H9 (cell line): ENCODE results near the gene KCNJ15. TPM values are rescaled to one million over a fixed set of nuclear protein-coding genes. Genes with fewer than 3 reads are reported as not detected.

Experiments used
- DNase-seq: peaks from one replicate; pipeline ENCODE4 v3.0.0-alpha.2; 2017
- H2AFZ ChIP-seq: one replicate; pipeline ENCODE4 v1.6.1; 2013; ENCODE audit warnings: mild to moderate bottlenecking, low read length, control low read depth, moderate library complexity
- H2AK5ac ChIP-seq: 2 replicates; pipeline ENCODE4 v1.6.1; 2013; ENCODE audit warnings: low read length, control low read depth, mixed read lengths; ENCODE audit not compliant: insufficient read length
- H2BK120ac ChIP-seq: one replicate; pipeline ENCODE4 v1.6.1; 2013; ENCODE audit warnings: low read depth, mild to moderate bottlenecking, low read length, control low read depth, inconsistent platforms; ENCODE audit not compliant: poor library complexity, severe bottlenecking
- H2BK12ac ChIP-seq: 2 replicates; pipeline ENCODE4 v1.6.1; 2013; ENCODE audit warnings: low read length, control low read depth, mixed read lengths, low read depth; ENCODE audit not compliant: insufficient read length
- H2BK15ac ChIP-seq: 2 replicates; pipeline ENCODE4 v1.6.1; 2013; ENCODE audit warnings: low read depth, low read length, control low read depth
- H2BK20ac ChIP-seq: one replicate; pipeline ENCODE4 v1.6.1; 2013; ENCODE audit warnings: low read depth, mild to moderate bottlenecking, low read length, control low read depth, inconsistent platforms; ENCODE audit not compliant: poor library complexity, severe bottlenecking
- H2BK5ac ChIP-seq: 2 replicates; pipeline ENCODE4 v1.6.1; 2013; ENCODE audit warnings: low read length, control low read depth, mixed read lengths; ENCODE audit not compliant: insufficient read length
- H3K14ac ChIP-seq: 2 replicates; pipeline ENCODE4 v1.6.1; 2013; ENCODE audit warnings: low read length, control low read depth; ENCODE audit not compliant: insufficient read depth
- H3K18ac ChIP-seq: 2 replicates; pipeline ENCODE4 v1.6.1; 2013; ENCODE audit warnings: low read depth, mild to moderate bottlenecking, mixed read lengths, low read length, control low read depth; ENCODE audit not compliant: insufficient read length
- H3K23ac ChIP-seq: 2 replicates; pipeline ENCODE4 v1.6.1; 2013; ENCODE audit warnings: low read length, control low read depth, mixed read lengths, low read depth; ENCODE audit not compliant: insufficient read length
- H3K23me2 ChIP-seq: 2 replicates; pipeline ENCODE4 v1.6.1; 2013; ENCODE audit warnings: low read depth, mild to moderate bottlenecking, mixed read lengths, low read length, control low read depth; ENCODE audit not compliant: insufficient read length, poor library complexity, severe bottlenecking
- H3K27ac ChIP-seq: 2 replicates; pipeline ENCODE4 v1.5.1; 2013; ENCODE audit warnings: low read length, control low read depth, mixed read lengths, low read depth; ENCODE audit not compliant: insufficient read length
- H3K27me3 ChIP-seq: 2 replicates; pipeline ENCODE4 v1.6.1; 2013; ENCODE audit warnings: low read length, control low read depth, inconsistent platforms; ENCODE audit not compliant: insufficient read depth
- H3K4ac ChIP-seq: 2 replicates; pipeline ENCODE4 v1.6.1; 2013; ENCODE audit warnings: low read depth, mild to moderate bottlenecking, control low read depth, inconsistent platforms, low read length, moderate library complexity
- H3K4me1 ChIP-seq: 2 replicates; pipeline ENCODE4 v1.6.1; 2013; ENCODE audit warnings: low read length, control low read depth, inconsistent platforms; ENCODE audit not compliant: insufficient read depth
- H3K4me2 ChIP-seq: 2 replicates; pipeline ENCODE4 v1.6.1; 2013; ENCODE audit warnings: low read length, control low read depth, mixed read lengths; ENCODE audit not compliant: insufficient read length, insufficient read depth
- H3K56ac ChIP-seq: 2 replicates; pipeline ENCODE4 v1.6.1; 2013; ENCODE audit warnings: low read depth, mild to moderate bottlenecking, mixed read lengths, low read length, control low read depth; ENCODE audit not compliant: insufficient read length
- H3K79me1 ChIP-seq: 2 replicates; pipeline ENCODE4 v1.6.1; 2013; ENCODE audit warnings: low read depth, mild to moderate bottlenecking, moderate library complexity, low read length, control low read depth, inconsistent platforms; ENCODE audit not compliant: insufficient read depth, poor library complexity, severe bottlenecking
- H3K79me2 ChIP-seq: 2 replicates; pipeline ENCODE4 v1.6.1; 2013; ENCODE audit warnings: low read length, control low read depth, inconsistent platforms; ENCODE audit not compliant: insufficient read depth
- H3K9ac ChIP-seq: 2 replicates; pipeline ENCODE4 v1.6.1; 2013; ENCODE audit warnings: low read length, control low read depth, mixed read lengths; ENCODE audit not compliant: insufficient read length; ENCODE audit errors: extremely low read depth
- H3K9me3 ChIP-seq: one replicate; pipeline ENCODE4 v1.6.1; 2013; ENCODE audit warnings: low read depth, low read length, inconsistent platforms; ENCODE audit not compliant: control insufficient read depth
- H3T11ph ChIP-seq: one replicate; pipeline ENCODE4 v1.6.1; 2013; ENCODE audit warnings: mild to moderate bottlenecking, low read length, control low read depth, inconsistent platforms
- H4K20me1 ChIP-seq: one replicate; pipeline ENCODE4 v1.6.1; 2013; ENCODE audit not compliant: control insufficient read depth, insufficient read length, insufficient read depth
- H4K5ac ChIP-seq: 2 replicates; pipeline ENCODE4 v1.6.1; 2013; ENCODE audit warnings: low read depth, mild to moderate bottlenecking, mixed read lengths, low read length, control low read depth; ENCODE audit not compliant: insufficient read length
- H4K8ac ChIP-seq: replicated peaks from 2 replicates; pipeline ENCODE4 v1.6.1; 2013; ENCODE audit warnings: low read length, control low read depth, mixed read lengths, low read depth; ENCODE audit not compliant: insufficient read length
- H4K91ac ChIP-seq: 2 replicates; pipeline ENCODE4 v1.6.1; 2013; ENCODE audit warnings: low read depth, mild to moderate bottlenecking, moderate library complexity, mixed read lengths, low read length, control low read depth; ENCODE audit not compliant: insufficient read length
- H3K27ac Mint-ChIP-seq, 3 experiments: 2 replicates in 2 of 3; 3 replicates in 1 of 3; pipeline ENCODE4 v1.8.0; 2020 to 2021; ENCODE audit warnings: mixed read lengths in 3 of 3, mild to moderate bottlenecking in 1 of 3, moderate library complexity in 1 of 3
- H3K27me3 Mint-ChIP-seq: 2 replicates; pipeline ENCODE4 v1.8.0; 2021; ENCODE audit warnings: low read depth, mild to moderate bottlenecking, moderate library complexity, mixed read lengths
- H3K36me3 Mint-ChIP-seq, 3 experiments: 2 replicates in 2 of 3; 3 replicates in 1 of 3; pipeline ENCODE4 v1.8.0; 2020 to 2021; ENCODE audit warnings: low read depth in 3 of 3, mixed read lengths in 3 of 3; ENCODE audit not compliant: insufficient read depth in 1 of 3
- H3K4me1 Mint-ChIP-seq, 2 experiments: 2 replicates each; pipeline ENCODE4 v1.8.0; 2020; ENCODE audit warnings: mixed read lengths in 2 of 2
- H3K4me3 Mint-ChIP-seq, 2 experiments: 2 replicates in 1 of 2; 3 replicates in 1 of 2; pipeline ENCODE4 v1.8.0; 2020 to 2021; ENCODE audit warnings: mild to moderate bottlenecking in 2 of 2, mixed read lengths in 2 of 2, moderate library complexity in 1 of 2
- H3K9me3 Mint-ChIP-seq, 2 experiments: 2 replicates in 1 of 2; 3 replicates in 1 of 2; pipeline ENCODE4 v1.8.0; 2020; ENCODE audit warnings: mild to moderate bottlenecking in 2 of 2, mixed read lengths in 2 of 2, moderate library complexity in 1 of 2
- WGBS: extraction: QIAGEN DNeasy Blood & Tissue Kit; methylation state at CpG from one replicate; pipeline ENCODE4 v1.1.7; 2013; ENCODE audit warnings: missing lambda C conversion rate, low lambda C conversion rate, mixed read lengths; ENCODE audit not compliant: insufficient read length; ENCODE audit errors: extremely low coverage; 5-methylcytosine and 5-hydroxymethylcytosine counted together
- total RNA-seq: library from RNA; stranded (reverse); gene quantifications from 2 replicates; pipeline ENCODE4 v1.2.1, GENCODE V29; 2021
- TF ChIP-seq, protein P1 (sequence below): fragments of 200-600 bp; sonication (generic); conservative IDR thresholded peaks from 3 replicates; pipeline ENCODE4 v1.8.0; 2021; ENCODE audit warnings: antibody characterized with exemption, mild to moderate bottlenecking

The KCNJ15 gene
- total RNA-seq, 1 experiment from 2014 or later = not detected

GRCh38 chr21:38259665-38260064, 2.9 kb downstream of the KCNJ15 start:
- H4K91ac ChIP-seq = no peak overlapping the region

More at GRCh38 chr21:38259665-38260064, 2.9 kb downstream of the KCNJ15 start:
- no peak overlapping the region for H3K4ac ChIP-seq
- H3K9ac ChIP-seq = no peak overlapping the region
- no peak overlapping the region for H2BK15ac ChIP-seq
- H3K56ac ChIP-seq = no peak overlapping the region
- no peaks in the 10 kb centered on the region for H3K9me3 ChIP-seq
- TF ChIP-seq, protein P1, sequence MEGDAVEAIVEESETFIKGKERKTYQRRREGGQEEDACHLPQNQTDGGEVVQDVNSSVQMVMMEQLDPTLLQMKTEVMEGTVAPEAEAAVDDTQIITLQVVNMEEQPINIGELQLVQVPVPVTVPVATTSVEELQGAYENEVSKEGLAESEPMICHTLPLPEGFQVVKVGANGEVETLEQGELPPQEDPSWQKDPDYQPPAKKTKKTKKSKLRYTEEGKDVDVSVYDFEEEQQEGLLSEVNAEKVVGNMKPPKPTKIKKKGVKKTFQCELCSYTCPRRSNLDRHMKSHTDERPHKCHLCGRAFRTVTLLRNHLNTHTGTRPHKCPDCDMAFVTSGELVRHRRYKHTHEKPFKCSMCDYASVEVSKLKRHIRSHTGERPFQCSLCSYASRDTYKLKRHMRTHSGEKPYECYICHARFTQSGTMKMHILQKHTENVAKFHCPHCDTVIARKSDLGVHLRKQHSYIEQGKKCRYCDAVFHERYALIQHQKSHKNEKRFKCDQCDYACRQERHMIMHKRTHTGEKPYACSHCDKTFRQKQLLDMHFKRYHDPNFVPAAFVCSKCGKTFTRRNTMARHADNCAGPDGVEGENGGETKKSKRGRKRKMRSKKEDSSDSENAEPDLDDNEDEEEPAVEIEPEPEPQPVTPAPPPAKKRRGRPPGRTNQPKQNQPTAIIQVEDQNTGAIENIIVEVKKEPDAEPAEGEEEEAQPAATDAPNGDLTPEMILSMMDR = no peak
- no peak overlapping the region for H4K5ac ChIP-seq
- no peak overlapping the region for H2AK5ac ChIP-seq
- H3K27me3 ChIP-seq = no peaks in the 10 kb centered on the region
- H3K79me2 ChIP-seq = no peaks in the 10 kb centered on the region
- H4K8ac ChIP-seq = no peak overlapping the region
- peaks cover 5 to 6% of the 10 kb centered on the region in 2 experiments; a peak in 3 of 4 replicates for H3K4me1 Mint-ChIP-seq
- no peak overlapping the region for H2BK20ac ChIP-seq
- H3K27me3 Mint-ChIP-seq = no peaks in the 10 kb centered on the region
- no peak overlapping the region for H3K4me3 Mint-ChIP-seq
- H3K27ac ChIP-seq = no peak overlapping the region
- no peak overlapping the region for H3K23ac ChIP-seq
- no peak overlapping the region for H3K4me2 ChIP-seq
- H3K36me3 Mint-ChIP-seq = no peaks in the 10 kb centered on the region
- no peaks in the 10 kb centered on the region for H3K9me3 Mint-ChIP-seq
- H3K4me1 ChIP-seq = no peaks in the 10 kb centered on the region
- H2BK120ac ChIP-seq = no peak overlapping the region
- no CpG with 5 or more reads among the region's 2 CpGs for WGBS
- H3K23me2 ChIP-seq = no peaks in the 10 kb centered on the region
- no peak overlapping the region for H3K18ac ChIP-seq
- H3K14ac ChIP-seq = no peak overlapping the region
- no peak for DNase-seq
- H3K79me1 ChIP-seq = no peaks in the 10 kb centered on the region
- H2BK12ac ChIP-seq = no peak overlapping the region
- no peak overlapping the region for H3T11ph ChIP-seq
- H2AFZ ChIP-seq = no peak overlapping the region
- H3K27ac Mint-ChIP-seq = no peak overlapping the region
- H4K20me1 ChIP-seq = no peaks in the 10 kb centered on the region
- no peak overlapping the region for H2BK5ac ChIP-seq
